Activated naive CD8-positive, alpha-beta T cell treated with anti-CD3 and anti-CD28 coated beads, Interleukin-2, amount 50 U/mL, for 16 hours (primary cell): Measurements from ENCODE around the gene GHRHR.

Experiments used
- DNase-seq: peaks from one replicate; pipeline ENCODE4 v3.0.0-alpha.2; 2020; ENCODE audit warnings: low read depth, low spot score

The GHRHR gene

GRCh38 chr7:30963842-30964241 is at the start of gene GHRHR:
Gene GHRHR, plus strand, starts transcription at chr7:30963953. Its CDS starts 116 bp downstream, at chr7:30964069.
- DNase-seq, result no peak

GRCh38 chr7:30914596-30914995 is 49.2 kb upstream of the GHRHR start:
- DNase-seq, result no peak

DNA sequence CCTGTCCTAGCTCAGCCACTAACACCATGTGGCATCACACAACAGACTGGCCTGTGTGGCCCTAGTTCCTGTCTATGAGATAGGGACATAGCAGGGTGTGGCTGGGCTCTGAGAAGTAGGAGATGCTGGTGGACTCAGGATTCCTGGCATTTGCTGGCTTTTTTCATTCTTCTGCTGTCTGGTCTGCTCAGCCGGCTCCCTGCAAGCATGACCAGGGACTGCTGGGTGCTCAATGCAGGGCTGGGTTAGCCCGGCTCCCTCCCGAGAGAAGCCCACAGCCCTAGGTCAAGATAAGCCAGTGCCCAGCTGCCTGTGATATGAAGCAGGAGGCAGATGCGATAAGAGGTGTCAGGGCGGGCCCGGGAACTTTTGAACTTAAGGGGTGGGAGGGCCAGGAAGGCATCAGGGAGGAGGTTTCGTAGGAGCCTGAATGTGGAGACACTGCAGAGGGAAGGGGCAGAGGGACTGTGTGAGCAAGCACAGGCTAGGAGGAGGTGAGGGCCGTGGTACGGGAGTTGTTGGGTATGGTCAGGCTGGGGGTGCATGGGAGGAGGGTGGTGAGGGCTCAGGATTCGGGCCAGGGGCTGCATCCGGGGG is 48.6 kb upstream of the GHRHR start:
- no peak for DNase-seq

- DNase-seq, result no peak
These were observed 48.0 kb upstream of the GHRHR start for GRCh38 chr7:30915751-30916150.

DNA sequence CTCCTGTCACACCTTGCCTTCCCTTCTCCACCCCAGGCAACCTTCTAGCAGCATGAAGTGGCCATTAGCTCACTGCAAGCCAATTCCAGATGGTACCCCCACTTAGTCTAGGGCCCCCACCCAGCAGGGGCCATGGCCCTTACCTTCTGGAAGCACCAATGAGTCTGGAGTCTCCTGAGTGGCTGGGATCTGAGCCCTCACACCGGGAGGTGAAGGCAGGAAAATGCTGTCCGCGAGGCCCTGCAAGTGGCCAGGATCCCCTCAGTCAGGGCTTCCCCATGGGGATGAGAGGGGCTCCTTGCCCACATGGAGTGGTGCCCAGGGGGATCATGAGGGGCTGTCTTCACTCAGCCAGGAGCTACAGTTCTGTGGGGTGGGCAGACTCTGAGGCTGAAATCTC is 47.5 kb upstream of the GHRHR start:
- DNase-seq, result no peak

- DNase-seq, result no peak
These were observed 47.0 kb upstream of the GHRHR start for GRCh38 chr7:30916767-30917166.

GRCh38 chr7:30917216-30917893 is 46.4 kb upstream of the GHRHR start:
- no peak for DNase-seq

- DNase-seq, result no peak
These were observed 45.1 kb upstream of the GHRHR start for GRCh38 chr7:30918676-30919075.

- no peak for DNase-seq
These were observed 43.7 kb upstream of the GHRHR start for GRCh38 chr7:30920021-30920583.

GRCh38 chr7:30920584-30921539 is 42.9 kb upstream of the GHRHR start:
- DNase-seq, result no peak

- DNase-seq, result no peak
These were observed 42.0 kb upstream of the GHRHR start for GRCh38 chr7:30921540-30922401.

- DNase-seq, result no peak
These were observed 41.2 kb upstream of the GHRHR start for GRCh38 chr7:30922596-30922995.

DNA sequence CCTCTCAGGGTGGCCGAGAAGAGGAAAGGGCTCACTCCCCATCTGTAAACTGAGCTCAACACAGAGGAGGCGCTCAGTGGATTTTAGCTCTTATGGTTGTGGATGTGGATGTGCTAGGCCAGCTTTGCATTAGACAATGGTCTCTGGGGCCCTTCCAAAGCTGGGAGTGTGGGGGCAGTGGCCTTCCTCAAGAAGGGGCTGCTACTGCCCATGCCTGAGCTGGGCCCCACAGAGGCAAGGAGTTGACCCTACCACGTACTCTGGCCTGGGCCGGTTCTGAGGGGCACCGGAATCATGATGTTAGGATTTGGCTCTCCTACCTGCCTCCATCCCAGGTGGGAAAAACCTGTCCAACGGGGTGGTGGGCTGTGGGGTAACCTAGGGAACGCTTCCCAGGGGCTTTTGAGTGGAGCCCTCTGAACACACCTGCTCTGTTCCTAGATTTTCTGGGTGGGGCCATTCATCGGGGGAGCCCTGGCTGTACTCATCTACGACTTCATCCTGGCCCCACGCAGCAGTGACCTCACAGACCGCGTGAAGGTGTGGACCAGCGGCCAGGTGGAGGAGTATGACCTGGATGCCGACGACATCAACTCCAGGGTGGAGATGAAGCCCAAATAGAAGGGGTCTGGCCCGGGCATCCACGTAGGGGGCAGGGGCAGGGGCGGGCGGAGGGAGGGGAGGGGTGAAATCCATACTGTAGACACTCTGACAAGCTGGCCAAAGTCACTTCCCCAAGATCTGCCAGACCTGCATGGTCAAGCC is 40.6 kb upstream of the GHRHR start:
- DNase-seq, result no peak

GRCh38 chr7:30923774-30924413 is 39.9 kb upstream of the GHRHR start:
- no peak for DNase-seq

DNA sequence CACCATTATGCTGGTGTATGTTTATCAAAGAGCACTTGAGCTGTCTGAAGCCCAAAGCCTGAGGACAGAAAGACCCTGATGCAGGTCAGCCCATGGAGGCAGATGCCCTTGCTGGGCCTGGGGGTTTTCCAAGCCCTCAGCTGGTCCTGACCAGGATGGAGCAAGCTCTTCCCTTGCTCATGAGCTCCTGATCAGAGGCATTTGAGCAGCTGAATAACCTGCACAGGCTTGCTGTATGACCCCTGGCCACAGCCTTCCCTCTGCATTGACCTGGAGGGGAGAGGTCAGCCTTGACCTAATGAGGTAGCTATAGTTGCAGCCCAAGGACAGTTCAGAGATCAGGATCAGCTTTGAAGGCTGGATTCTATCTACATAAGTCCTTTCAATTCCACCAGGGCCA is 39.1 kb upstream of the GHRHR start:
- no peak for DNase-seq

DNA sequence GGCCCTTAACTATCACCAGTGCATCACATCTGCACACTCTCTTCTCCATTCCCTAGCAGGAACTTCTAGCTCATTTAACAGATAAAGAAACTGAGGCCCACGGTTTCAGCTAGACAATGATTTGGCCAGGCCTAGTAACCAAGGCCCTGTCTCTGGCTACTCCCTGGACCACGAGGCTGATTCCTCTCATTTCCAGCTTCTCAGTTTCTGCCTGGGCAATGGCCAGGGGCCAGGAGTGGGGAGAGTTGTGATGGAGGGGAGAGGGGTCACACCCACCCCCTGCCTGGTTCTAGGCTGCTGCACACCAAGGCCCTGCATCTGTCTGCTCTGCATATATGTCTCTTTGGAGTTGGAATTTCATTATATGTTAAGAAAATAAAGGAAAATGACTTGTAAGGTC is 38.6 kb upstream of the GHRHR start:
- no peak for DNase-seq

- no peak for DNase-seq
These were observed 37.8 kb upstream of the GHRHR start for GRCh38 chr7:30925913-30926312.

GRCh38 chr7:30926313-30926712 is 37.4 kb upstream of the GHRHR start:
- DNase-seq, result no peak

DNA sequence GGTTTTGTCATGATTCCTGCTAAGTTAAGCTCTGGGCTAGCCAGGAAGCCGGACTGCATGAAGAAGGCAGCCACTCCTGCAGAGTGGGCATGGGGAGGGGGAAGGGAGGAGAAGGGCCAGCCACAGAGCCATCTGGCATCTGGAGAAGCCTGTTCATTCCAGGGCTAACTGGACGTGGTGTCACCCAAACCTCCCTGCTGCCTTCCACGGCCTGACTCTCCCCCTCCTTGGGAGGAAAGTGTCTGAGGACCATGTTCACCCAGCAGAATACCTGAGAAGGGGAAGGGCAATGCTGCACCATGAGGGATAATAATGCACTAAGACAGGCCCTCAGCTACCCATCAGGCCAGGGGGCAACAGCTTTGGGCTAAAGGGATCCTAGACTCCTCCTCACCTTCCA is 36.7 kb upstream of the GHRHR start:
- DNase-seq, result no peak

- no peak for DNase-seq
These were observed 36.2 kb upstream of the GHRHR start for GRCh38 chr7:30927559-30927958.
